ENCODE results near the gene KRT26.

KRT26 gene

DNA sequence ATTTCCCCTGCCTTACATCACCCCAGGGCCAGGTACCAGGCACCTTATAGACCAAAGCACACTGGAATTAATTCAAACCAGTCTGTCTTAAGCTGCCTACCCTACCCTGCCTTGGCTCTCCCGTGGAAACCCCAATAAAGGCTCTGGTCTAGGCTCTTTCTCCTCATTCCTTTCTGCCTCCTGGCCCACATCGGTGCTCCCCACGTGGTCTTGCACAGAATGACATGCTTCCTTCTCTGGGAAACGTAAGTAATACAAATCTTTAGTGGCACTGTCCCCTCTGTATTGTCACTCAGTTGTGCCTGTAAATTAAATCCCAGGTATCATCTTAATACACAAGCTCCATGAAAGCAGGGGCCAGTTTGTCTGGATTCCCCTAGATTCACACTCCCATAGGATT is 33.4 kb downstream of the KRT26 start:
- Histone ChIP-seq H3K9me3 (ENCODE audit: severe bottlenecking) (peaks cover 34% of the 10 kb centered on the region), H3K27me3 (ENCODE audit: insufficient read depth, low read depth, severe bottlenecking) (peaks cover 95% of the 10 kb centered on the region), H3K27ac (no peak overlapping the region), H3K4me3 (ENCODE audit: low read depth, low read length) (no peak overlapping the region), H3K36me3 (no peaks in the 10 kb centered on the region)
- DNase-seq, result no peak
- no peak for TF ChIP-seq CTCF (IDR thresholded peaks at IDR 0.05; ENCODE audit: low read depth, low read length)

DNA sequence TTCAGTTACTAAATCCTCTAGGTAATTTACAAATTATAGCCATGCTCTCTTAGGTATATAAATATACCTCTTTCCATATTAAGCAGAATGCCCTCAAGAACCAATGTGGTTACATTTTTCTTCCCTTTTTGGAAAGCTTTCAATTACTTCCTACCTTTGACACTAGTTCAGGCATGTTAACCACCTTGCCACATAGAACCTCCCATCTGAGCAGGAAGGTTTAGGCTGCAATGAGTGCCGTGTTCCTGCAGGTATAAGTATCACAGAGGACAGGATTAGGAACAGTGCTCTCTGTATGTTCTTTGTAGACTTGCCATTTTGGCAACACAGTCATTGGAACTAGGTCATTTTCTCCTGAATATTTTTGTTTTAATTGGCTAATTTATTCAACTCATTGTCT is 37.0 kb downstream of the KRT26 start:
- TF ChIP-seq CTCF (IDR thresholded peaks at IDR 0.05; ENCODE audit: low read depth, low read length), result no peak
- no peaks in the 10 kb centered on the region for H3K36me3 ChIP-seq
- H3K9me3 ChIP-seq (ENCODE audit: severe bottlenecking), result peaks cover 14% of the 10 kb centered on the region
- no peak for DNase-seq
- H3K27me3 ChIP-seq (ENCODE audit: insufficient read depth, low read depth, severe bottlenecking), result peaks cover 91% of the 10 kb centered on the region
- H3K27ac ChIP-seq, result no peak overlapping the region
- no peak overlapping the region for H3K4me3 ChIP-seq (ENCODE audit: low read depth, low read length)

GRCh38 chr17:40734018-40734417 is 38.0 kb downstream of the KRT26 start:
- Histone ChIP-seq H3K27ac (no peak overlapping the region), H3K4me3 (ENCODE audit: low read depth, low read length) (no peak overlapping the region), H3K9me3 (ENCODE audit: severe bottlenecking) (peaks cover 14% of the 10 kb centered on the region), H3K27me3 (ENCODE audit: insufficient read depth, low read depth, severe bottlenecking) (peaks cover 89% of the 10 kb centered on the region), H3K36me3 (no peaks in the 10 kb centered on the region)
- TF ChIP-seq CTCF (IDR thresholded peaks at IDR 0.05; ENCODE audit: low read depth, low read length), result no peak
- DNase-seq, result no peak

DNA sequence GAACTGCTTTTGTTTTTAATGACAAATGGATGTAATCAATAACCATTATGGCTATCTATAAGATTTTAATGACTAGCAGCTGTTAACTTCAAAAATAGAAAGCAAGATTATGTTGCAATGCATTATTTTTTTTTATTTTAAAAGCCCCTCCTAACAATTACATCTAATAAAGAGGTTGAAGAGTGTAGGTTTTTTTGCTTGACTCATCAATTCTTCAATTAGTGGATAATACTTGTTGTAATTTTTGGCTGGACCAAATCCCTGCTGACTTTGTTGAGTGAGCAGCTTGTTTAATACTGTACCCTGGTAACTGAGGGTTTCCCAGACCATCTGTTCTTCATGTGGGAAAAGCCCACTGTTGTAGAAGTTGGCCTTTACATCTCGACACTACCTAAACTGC is 41.0 kb downstream of the KRT26 start:
- TF ChIP-seq CTCF (IDR thresholded peaks at IDR 0.05; ENCODE audit: low read depth, low read length), result no peak
- Histone ChIP-seq H3K4me3 (ENCODE audit: low read depth, low read length) (no peak overlapping the region), H3K36me3 (no peaks in the 10 kb centered on the region), H3K9me3 (ENCODE audit: severe bottlenecking) (peaks cover 14% of the 10 kb centered on the region), H3K27me3 (ENCODE audit: insufficient read depth, low read depth, severe bottlenecking) (peaks cover 88% of the 10 kb centered on the region), H3K27ac (no peak overlapping the region)
- no peak for DNase-seq

DNA sequence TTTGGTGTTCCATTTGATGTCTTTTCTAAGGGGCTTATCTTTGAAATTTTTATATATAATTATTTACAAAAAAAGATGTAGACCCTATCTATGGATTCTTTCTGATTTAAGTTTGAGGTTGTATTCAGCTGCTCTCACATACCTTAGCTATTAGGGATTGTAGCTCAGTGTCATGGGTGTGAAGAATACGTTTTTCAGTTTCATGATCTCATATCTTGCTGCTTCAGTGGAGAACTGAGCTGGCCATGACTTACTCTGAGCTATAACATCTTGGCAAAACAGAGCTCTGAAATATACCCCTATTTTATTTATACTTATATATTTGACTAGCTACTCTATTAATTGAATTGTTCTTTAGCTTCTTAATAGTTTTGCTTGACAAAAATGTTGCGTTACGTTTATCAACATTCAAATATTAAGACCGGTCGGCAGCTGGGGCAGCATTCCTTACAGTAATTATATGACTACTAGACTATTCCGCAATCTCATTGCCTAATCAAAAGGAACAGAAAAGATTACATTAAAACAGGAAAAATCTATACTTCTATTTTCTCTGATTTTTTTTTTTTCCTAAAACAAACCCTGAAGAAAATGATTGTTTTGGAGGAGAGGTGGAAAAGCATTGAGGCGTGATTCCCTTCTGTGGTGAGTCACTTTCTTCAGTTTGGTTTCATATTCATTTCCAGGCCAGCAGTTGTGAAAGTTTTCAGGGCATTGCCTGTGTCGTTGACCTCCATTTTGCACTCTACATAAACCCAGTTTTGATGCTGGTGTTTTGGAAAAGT is 44.4 kb downstream of the KRT26 start:
- H3K27me3 ChIP-seq (ENCODE audit: insufficient read depth, low read depth, severe bottlenecking), result peaks cover 89% of the 10 kb centered on the region
- peaks cover 4% of the 10 kb centered on the region for H3K9me3 ChIP-seq (ENCODE audit: severe bottlenecking)
- no peak for TF ChIP-seq CTCF (IDR thresholded peaks at IDR 0.05; ENCODE audit: low read depth, low read length)
- no peaks in the 10 kb centered on the region for H3K36me3 ChIP-seq
- no peak overlapping the region for H3K27ac ChIP-seq
- no peak overlapping the region for H3K4me3 ChIP-seq (ENCODE audit: low read depth, low read length)
- DNase-seq, result no peak

DNA sequence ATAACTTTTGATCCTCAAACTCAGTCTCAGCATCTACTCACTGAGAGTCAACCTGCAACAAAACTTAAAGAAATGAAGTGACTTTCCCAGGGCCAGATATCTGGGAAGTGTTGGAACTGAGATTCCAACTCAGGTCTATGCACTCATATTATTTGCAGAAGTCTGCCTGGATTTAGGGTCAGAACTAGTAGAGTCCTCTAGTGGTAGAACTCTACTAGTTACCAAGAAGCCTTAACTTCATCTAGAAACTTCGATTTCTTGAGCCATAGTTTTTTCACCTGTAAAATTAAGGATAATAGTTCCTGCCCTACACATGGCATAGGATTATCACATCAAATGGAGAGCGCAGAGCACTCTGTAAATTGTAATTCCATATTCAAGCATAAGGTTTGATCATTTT is 45.1 kb downstream of the KRT26 start:
- H3K36me3 ChIP-seq, result no peaks in the 10 kb centered on the region
- peaks cover 90% of the 10 kb centered on the region for H3K27me3 ChIP-seq (ENCODE audit: insufficient read depth, low read depth, severe bottlenecking)
- no peak overlapping the region for H3K4me3 ChIP-seq (ENCODE audit: low read depth, low read length)
- TF ChIP-seq CTCF (IDR thresholded peaks at IDR 0.05; ENCODE audit: low read depth, low read length), result no peak
- no peak overlapping the region for H3K27ac ChIP-seq
- peaks cover 4% of the 10 kb centered on the region for H3K9me3 ChIP-seq (ENCODE audit: severe bottlenecking)
- no peak for DNase-seq
